T-helper 2 cell treated with Interferon-gamma antibody and Interleukin-4, amounts not matched to agents 5 μg/mL and 100 μg/mL, for 36 hours (primary cell): ENCODE results near the gene MRC2.
A peak's percentile ranks its signal among the peaks of the same experiment; 100 is the strongest.

Experiments used
- DNase-seq: peaks from one replicate; pipeline ENCODE4 v3.0.0; 2021; ENCODE audit warnings: low spot score
- H3K27ac Mint-ChIP-seq: one replicate; pipeline ENCODE4 v1.8.0; 2021; ENCODE audit warnings: mild to moderate bottlenecking, mixed read lengths
- H3K27me3 Mint-ChIP-seq: one replicate; pipeline ENCODE4 v1.8.0; 2021; ENCODE audit warnings: low read depth, mixed read lengths
- H3K36me3 Mint-ChIP-seq: one replicate; pipeline ENCODE4 v1.8.0; 2021; ENCODE audit warnings: low read depth, mixed read lengths
- H3K4me1 Mint-ChIP-seq: one replicate; pipeline ENCODE4 v1.8.0; 2021; ENCODE audit warnings: low read depth, mixed read lengths
- H3K4me3 Mint-ChIP-seq: one replicate; pipeline ENCODE4 v1.8.0; 2022; ENCODE audit warnings: mild to moderate bottlenecking, moderate library complexity, mixed read lengths
- H3K9me3 Mint-ChIP-seq: one replicate; pipeline ENCODE4 v1.8.0; 2021; ENCODE audit warnings: mixed read lengths

MRC2 gene

DNA sequence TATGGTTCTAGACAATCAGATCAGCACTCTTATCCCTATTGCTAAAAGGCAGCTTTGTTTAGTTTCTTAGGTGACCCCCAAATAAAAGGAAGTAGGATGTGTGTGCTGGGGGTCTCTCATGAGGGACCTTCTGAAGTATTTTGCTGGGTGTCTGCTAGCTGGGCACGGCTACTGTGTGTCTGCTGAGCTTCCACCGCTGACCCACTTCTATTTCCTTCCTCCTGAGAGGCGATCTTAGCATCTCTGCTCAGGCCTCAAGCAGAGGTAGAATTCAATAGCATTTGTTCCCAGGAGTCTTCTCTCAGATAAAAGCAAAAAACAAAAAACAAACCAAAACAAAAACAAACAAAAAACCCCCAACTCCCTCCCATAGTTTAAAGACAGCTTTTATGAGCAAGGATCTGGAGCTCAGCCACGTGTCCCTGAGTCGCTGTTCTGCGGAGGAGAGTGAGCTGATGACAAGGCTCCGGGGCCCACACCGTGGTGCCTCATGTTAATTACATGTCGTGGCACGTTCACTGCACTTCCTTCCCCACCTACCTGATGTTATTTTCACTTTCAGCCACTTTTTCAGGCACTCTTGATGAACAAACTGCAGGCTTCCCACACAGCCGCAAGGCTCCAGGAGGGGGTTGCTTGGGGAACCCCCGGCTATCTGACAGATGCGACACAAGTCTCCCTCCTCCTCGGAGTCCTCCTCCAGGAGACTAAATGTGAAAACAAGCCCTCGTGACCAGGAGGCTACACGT lies 97.1 kb downstream of the MRC2 start:
- peaks cover 2% of the 10 kb centered on the region for H3K36me3 Mint-ChIP-seq
- peaks cover 76% of the 10 kb centered on the region for H3K27me3 Mint-ChIP-seq
- peaks cover 15% of the 10 kb centered on the region for H3K4me1 Mint-ChIP-seq
- H3K27ac Mint-ChIP-seq: peak overlapping the region; percentile 77
- peak overlapping the region; percentile 68 for H3K4me3 Mint-ChIP-seq
- peak; percentile 86 for DNase-seq
- H3K9me3 Mint-ChIP-seq: no peaks in the 10 kb centered on the region

DNA sequence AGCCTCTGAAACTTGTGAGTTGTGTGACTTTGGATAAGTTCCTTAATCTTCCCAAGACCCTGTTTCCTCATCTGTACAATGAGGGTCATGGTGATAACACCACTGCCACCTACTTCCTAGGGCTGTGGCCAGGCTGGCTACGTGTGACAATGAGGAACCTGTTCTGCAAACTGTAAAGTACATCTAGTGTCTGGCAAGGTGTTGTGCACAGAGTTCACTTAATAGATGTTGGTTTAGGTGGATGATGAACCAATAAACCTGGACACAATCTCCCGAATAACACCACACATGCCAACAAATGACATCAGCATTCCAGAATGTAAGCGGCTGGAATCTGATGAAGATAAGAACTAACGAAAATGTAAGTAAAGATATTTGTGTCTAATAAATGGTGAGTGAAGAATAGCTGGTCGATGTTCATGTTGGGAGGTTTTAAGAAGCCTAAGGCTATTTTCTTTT lies 98.3 kb downstream of the MRC2 start:
- no peak overlapping the region for H3K4me3 Mint-ChIP-seq
- no peak for DNase-seq
- H3K27ac Mint-ChIP-seq: no peak overlapping the region
- H3K9me3 Mint-ChIP-seq: no peaks in the 10 kb centered on the region
- peaks cover 15% of the 10 kb centered on the region for H3K4me1 Mint-ChIP-seq
- H3K27me3 Mint-ChIP-seq: peaks cover 66% of the 10 kb centered on the region
- peaks cover 2% of the 10 kb centered on the region for H3K36me3 Mint-ChIP-seq

DNA sequence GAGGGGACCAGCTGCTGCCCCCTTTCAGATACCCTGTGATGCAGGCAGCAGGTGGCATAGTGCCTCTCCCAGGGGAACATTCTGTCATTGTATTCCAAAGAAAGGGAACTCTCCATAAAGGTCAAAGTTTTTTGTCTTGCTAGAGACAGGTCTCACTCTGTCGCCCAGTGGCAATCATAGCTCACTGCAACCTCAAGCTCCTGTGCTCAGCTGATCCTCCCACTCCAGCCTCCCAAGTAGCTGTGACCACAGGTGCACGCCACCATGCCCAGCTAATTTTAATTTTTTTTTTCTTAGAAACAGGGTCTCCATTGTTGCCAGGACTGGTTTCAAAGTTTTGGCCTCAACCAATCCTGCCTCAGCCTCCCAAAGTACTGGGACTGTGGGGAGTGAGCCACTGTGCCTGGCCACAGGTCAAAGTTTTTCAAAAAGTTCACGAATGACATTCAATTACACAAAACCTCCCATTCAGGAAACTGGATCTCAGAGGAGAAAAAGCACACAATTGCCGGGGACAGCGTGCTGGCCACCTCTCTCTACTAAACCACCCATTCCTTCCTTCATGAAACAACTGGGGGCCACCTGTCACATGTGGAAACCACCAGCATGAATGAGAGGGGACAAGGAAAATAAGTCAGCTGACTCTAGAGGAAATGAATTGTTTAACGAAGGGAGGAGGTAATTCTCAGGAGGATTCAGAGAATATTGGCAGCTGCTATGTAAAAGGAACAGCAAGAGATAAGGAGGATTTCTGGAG lies 100.6 kb downstream of the MRC2 start:
- H3K36me3 Mint-ChIP-seq: peaks cover 2% of the 10 kb centered on the region
- no peaks in the 10 kb centered on the region for H3K9me3 Mint-ChIP-seq
- no peak overlapping the region for H3K27ac Mint-ChIP-seq
- no peak for DNase-seq
- peaks cover 60% of the 10 kb centered on the region for H3K27me3 Mint-ChIP-seq
- no peak overlapping the region for H3K4me3 Mint-ChIP-seq
- H3K4me1 Mint-ChIP-seq: peaks cover 15% of the 10 kb centered on the region

DNA sequence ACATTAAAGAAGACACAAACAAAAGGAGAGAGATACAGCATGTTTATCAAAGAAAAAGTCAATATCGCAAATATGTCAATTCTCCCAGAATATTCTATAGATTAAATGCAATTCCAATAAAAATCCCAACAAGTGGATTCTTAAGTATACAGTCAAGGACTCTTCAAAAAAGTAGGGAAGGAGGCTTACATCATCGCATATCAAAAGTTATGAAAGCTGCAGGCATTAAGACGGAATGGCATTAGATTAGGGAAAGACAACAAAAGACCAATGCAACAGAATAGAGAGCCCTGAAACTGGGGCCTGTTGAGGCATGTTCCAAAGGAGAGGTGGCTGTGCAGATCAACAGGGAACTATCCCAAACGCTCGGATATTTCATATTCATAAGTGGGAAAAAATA lies 104.7 kb downstream of the MRC2 start:
- Mint-ChIP-seq H3K4me1 (no peaks in the 10 kb centered on the region), H3K27me3 (peaks cover 40% of the 10 kb centered on the region), H3K36me3 (no peaks in the 10 kb centered on the region), H3K9me3 (no peaks in the 10 kb centered on the region), H3K4me3 (no peak overlapping the region), H3K27ac (no peak overlapping the region)
- DNase-seq: no peak

DNA sequence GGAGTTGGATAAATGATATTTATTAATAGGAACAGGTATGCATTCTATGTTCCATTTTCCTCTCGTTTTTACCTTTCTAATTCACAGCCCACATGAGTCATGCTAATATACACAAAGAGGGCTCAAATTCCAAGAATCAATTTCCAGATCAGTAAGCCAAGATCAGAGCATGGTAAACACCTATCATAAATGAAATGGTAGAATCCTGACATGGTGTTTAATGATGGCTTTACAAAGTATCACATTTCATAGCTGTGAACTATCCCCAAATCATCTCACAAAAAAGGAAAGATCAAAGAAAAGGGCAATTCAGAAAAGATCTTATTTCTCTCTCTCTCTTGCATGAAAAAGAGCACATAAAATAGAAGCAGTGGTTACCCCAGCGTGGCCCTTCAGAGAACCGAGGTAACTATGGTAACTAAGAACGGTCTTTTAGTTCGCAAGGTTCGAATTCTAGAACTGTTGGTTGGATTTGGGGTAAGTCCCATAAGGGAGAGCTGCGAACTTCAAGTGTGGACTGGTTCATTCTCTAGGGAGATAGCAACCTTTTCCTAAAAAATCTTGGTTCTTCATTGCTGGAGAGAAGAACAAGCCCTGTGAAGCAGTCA lies 107.7 kb downstream of the MRC2 start:
- H3K27ac Mint-ChIP-seq: no peak overlapping the region
- no peaks in the 10 kb centered on the region for H3K9me3 Mint-ChIP-seq
- DNase-seq: no peak
- no peaks in the 10 kb centered on the region for H3K4me1 Mint-ChIP-seq
- H3K36me3 Mint-ChIP-seq: no peaks in the 10 kb centered on the region
- peaks cover 28% of the 10 kb centered on the region for H3K27me3 Mint-ChIP-seq
- no peak overlapping the region for H3K4me3 Mint-ChIP-seq

DNA sequence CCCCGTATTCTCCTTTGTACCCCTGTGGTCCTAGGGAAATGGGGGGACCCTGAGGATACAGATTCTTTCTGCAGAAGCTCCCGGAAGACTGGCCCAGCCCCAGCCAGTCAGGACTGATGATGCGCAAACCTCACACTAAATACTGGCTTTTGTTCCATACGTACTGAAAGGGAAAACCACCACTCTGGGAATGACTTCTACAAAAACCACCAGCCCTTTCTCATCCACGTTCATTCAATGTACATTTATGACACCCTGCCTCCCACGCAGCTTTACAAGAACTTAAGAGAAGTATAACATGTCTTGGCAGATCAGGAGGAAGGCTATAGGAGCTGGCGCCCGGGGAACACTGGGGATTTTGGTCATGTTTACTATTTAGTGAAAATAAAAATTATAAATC lies 110.0 kb downstream of the MRC2 start:
- Mint-ChIP-seq H3K36me3 (no peaks in the 10 kb centered on the region), H3K4me1 (no peaks in the 10 kb centered on the region), H3K27ac (no peak overlapping the region), H3K9me3 (no peaks in the 10 kb centered on the region), H3K27me3 (peaks cover 23% of the 10 kb centered on the region), H3K4me3 (no peak overlapping the region)
- peak; percentile 40 for DNase-seq

DNA sequence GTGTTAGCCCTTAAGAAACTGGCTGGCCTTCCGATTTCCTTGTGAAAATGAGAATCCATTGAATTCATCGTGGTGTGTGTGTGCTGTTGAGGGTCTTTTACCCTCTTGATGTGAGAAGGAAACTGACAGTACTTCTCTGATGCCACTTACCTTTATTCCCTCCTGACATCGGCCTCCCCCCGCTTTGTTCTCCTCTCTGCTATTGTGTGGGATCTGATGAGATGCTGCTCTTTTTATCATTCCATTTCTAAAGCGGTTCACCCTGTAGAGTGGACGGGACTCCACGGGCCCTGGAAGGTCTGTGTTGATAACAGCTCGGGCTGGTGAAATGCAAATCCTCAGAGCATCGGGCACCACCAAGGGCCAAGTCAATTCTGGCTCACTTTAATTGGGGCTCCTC lies 110.8 kb downstream of the MRC2 start:
- no peak for DNase-seq
- Mint-ChIP-seq H3K4me3 (no peak overlapping the region), H3K9me3 (no peaks in the 10 kb centered on the region), H3K27me3 (peaks cover 23% of the 10 kb centered on the region), H3K27ac (no peak overlapping the region), H3K36me3 (no peaks in the 10 kb centered on the region), H3K4me1 (no peaks in the 10 kb centered on the region)

DNA sequence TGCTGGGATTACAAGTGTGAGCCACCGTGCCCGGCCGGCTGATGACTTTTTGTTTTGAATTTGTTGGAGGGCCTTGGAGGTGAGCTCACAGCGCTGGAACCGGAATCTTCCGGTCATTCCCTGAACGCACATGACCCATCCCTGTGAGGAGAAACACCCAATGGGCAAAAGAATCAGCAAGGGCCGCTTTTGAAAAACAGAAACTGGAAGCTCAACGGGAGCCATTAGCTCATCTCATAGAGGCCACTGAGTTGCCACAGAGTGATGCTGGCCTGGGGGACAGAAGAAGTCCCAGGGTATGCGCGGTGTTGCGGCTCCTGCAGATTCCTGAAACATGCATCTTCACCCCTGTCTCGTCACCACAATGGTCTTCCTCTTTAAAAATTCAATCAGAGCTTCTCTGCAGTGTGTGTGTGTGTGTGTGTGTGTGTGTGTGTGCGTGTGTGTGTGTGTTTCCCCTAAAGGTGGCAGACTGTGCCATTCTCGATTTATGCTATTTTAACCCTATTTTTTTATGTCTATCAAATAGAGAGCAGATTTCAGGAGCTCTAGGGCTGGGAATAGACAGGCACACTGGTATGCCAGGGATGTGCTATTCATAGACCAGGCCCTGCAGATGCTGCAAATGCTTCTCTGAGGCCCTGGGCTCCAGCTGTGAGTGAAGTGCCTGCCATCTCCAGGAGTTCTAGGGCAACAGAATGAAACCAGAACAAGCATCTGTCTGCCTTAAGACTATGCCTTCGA lies 112.3 kb downstream of the MRC2 start:
- no peak for DNase-seq
- no peak overlapping the region for H3K27ac Mint-ChIP-seq

DNA sequence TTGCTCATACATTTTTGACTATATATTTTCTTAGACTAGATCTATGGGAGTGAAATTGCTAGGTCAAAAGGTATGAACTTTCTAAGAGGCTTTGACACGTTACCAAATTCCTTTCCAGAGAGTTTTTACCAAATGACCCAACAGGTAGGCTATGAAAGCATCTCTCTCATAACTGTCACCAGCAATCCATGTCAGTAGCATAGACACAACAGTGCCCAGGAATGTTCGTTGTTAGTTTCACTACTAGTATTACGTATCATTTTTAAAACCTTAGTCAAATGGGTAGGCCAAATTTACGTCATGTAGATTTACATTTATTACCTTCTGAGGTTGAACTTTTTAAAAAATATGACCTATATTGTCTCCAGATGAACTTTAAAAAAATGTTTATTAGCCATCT lies 113.8 kb downstream of the MRC2 start:
- no peak for DNase-seq
- no peaks in the 10 kb centered on the region for H3K9me3 Mint-ChIP-seq
- H3K36me3 Mint-ChIP-seq: no peaks in the 10 kb centered on the region
- no peaks in the 10 kb centered on the region for H3K4me1 Mint-ChIP-seq
- no peak overlapping the region for H3K27ac Mint-ChIP-seq
- peaks cover 15% of the 10 kb centered on the region for H3K27me3 Mint-ChIP-seq
- no peak overlapping the region for H3K4me3 Mint-ChIP-seq

More for the DNA sequence above, 112.3 kb downstream of the MRC2 start:
- peaks cover 17% of the 10 kb centered on the region for H3K27me3 Mint-ChIP-seq
- no peaks in the 10 kb centered on the region for H3K36me3 Mint-ChIP-seq
- no peaks in the 10 kb centered on the region for H3K4me1 Mint-ChIP-seq
- H3K4me3 Mint-ChIP-seq: no peak overlapping the region
- H3K9me3 Mint-ChIP-seq: no peaks in the 10 kb centered on the region
